NCI-H82 treated with DMSO at 0.1 percent for 48 hours (cell line): Measurements from ENCODE around the gene BPI.
"Not testable (repeated sequence)": the region's sequence is repeated elsewhere in the genome, so short reads cannot be mapped to it uniquely, and the experiment has no call there.

ENCODE experiments used
- DNase-seq: peaks from one replicate; lab custom pipeline; 2025; ENCODE audit not compliant: unreplicated experiment; lab: John Stamatoyannopoulos, UW

BPI gene

DNA sequence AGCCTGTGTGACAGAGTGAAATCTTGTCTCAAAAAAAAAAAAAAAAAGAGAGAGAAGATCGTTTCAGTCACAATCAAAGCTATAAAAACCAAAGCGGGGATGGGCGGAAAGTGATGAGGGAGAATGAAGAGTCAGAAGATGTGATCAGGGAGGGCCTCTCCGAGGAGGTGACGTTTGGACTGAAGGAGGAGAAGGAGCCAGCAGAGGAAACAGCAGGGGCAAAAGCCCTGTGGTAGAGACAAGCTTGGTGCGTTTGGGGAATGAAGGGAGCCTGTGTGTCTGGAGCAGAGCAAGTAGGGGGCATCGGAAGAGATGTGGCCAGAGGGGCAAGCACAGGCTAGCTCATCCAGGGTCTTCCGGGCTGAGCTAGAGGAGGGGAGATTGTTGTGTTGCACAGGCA lies 27.9 kb downstream of the BPI start:
- DNase-seq, result no peak

DNA sequence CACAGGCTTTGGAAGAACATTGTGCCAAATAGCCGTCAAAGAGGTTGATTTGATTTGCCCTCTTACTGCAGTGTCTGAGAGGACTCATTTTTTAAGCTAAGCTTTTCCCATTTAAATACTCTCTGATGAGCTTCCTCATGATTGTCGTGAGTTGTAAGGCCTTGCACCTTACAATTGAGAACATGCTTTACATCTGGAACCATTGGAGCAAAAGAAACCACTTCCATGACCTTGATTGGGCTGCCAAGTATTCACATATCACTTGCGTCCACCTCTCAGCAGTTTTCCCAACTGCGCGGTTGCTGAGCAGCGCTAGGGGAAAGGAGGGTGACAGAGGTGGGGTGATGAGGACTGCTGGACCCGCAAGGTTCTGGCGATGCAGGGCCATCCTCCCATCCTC lies 30.1 kb downstream of the BPI start:
- DNase-seq, result no peak

DNA sequence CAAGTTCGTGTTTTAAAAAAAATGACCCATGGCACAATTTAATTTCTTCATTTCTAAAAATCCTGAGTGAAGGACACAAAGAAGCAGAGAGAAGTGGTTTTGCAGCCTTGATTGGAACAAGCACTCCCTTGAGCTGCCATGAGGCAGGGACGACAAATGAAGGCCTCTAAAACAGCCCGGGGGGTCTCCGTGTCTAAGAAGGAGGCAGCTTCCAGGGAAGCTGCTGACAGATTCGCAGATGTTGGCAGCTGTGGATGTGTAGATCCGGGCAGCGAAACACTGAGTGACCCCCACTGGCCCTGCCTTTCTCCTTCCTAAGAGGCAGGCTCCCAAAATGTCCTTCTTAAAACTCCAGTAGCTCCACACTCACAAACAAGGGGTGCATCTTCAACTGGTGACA lies 32.8 kb downstream of the BPI start:
- no peak for DNase-seq

DNA sequence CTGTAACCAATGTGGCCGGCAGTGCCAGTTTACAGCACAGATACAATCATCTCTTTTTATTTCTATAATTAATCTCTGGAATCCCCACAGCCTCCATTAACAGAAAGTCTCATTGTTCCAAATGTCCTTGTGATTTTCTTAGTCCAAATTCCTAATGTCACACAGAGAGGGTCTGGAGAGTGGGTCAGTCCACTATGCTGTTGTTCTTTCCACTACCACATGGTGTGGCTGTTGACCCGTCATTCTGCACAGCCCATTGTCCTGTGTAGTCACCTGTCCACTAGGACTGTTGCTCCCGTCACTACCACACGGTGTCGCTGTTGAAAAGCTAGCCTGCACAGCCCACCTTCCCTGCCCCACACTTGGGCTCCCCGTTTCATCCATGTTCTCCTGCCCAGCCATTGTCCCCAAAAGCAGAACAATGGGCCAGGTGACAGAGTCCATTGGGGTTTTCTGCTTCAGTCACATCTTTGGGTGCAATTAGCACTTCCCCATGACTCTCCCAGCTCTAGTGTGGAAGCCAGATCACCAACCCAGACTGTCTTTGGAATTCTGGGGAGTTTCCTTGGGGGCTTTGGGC lies 33.7 kb downstream of the BPI start:
- peak; percentile 16 for DNase-seq

DNA sequence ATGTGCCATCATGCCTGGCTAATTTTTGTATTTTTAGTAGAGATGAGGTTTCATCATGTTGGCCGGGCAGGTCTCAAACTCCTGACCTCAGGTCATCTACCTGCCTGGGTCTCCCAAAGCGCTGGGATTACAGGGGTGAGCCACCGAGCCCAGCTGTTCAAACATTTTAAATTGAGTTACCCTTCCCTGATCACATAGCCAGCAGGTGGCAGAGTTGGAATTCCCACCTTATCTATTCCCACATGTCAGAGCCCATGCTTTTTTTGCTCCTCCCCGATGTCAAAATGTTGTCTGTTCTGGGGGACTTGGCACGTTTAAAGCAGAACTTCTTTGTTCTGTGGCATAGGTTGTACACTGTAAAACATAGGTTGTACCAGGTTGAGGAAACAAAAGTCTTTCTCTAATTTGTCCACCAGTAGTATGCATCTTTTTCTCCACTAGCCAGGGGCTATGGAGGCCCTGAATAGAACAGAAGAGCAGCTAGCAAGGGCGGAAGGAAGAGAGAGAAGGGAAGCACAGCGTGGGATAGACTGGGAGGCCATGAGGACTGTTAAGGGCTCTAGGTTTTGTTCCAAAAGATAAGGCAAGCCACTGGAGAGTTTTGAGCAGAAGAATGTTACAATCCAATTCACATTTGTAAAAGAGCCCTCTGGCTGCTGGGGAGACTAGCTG lies 35.0 kb downstream of the BPI start:
- peak; percentile 72 for DNase-seq

DNA sequence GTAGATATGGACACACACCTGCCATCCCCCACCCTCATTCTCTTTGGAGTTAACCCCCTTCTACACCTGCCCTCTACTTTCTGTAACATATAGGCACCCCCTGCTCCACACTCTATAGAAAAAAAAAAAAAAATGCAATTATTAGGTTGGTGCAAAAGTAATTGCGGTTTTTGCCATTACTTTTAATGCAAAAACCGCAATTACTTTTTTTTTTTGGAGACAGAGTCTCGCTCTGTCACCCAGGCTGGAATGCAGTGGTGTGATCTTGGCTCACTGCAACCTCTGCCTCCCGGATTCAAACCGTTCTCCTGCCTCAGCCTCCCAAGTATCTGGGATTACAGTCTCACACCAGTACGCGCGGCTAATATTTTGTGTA lies 35.6 kb downstream of the BPI start:
- DNase-seq, result not testable (repeated sequence)

DNA sequence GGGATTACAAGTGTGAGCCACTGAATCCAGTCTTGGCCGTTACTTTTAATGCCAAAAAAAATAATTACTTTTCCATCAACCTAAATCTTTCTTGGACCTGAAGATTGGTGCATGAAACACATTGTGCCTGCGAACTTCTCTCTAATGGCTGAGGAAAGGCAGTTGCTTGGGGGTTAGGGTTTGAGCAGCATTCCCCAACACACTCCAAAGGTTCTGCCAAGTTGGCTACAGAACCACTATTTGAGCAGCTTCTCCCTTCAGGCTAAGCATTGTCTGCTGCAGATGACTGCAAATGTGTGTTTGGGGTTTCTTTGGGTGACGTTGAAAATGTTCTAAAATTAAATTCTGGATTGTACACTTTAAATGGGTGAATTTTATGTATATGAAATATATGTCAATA lies 36.0 kb downstream of the BPI start:
- DNase-seq, result no peak

DNA sequence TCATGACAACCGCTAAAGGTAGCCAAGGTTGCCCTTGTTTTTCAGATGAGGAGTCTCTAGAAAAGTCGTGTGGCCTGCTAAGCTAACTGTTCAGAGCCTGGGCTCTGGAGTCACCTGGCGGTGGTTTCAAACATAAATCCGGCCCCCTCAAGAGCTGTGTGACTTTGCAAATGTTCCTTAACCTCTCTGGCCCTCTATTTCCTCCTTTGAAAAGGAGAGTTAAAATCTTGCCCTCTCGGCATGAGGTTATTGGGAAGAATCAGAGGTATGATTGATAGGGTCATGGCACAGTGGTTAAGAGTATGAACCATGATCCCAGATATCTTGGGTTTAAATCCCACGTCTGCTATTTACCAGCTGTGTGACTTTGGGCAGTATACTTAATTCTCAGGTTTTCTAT lies 36.7 kb downstream of the BPI start:
- no peak for DNase-seq

DNA sequence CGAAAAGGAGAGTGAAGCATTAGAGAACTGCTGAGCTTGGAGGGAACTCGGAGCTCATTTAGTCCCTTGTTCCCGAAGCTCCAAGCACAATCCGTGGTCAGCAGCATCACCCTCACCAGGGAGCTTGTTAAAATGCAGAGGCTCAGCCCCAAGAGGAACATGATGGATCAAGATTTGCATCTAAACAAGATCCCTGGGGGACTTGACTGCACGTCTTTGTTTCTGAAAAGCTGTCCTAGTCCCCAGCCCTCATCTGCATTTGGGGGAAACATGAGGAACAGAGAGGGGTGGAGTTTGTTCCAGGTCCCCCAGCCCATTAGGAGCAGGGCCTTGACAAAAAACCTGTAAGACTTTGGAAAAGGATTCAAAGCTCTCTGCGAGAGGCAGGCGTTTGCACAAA lies 38.3 kb downstream of the BPI start:
- no peak for DNase-seq

DNA sequence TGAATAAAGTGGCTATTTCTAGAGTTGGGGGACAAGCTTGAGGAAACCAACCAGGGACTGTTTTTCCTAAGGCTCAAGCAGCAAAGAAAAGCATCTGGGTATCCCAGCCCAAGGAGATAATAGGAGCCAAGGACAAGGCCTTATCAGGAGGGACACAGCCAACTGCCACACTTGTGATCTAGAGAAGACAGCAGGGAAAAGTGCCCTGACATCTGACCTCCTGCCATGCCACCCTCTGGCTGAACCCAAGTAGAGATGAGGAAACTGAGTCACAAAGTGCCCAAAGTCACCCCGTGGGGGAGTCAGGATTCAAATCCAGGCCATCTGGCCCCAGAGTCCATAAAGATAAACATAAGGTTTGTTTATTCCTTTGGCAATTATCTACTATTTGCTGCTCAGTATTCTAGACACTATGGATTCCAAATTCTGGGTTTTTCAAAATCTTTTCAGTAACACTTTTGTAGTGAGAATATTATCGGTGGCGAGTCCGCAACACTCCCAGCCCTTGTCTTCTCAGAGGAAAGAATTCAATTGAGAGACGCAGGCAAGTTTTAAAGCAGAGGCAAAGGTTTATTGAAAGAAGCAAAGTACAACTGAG lies 38.9 kb downstream of the BPI start:
- DNase-seq, result no peak

DNA sequence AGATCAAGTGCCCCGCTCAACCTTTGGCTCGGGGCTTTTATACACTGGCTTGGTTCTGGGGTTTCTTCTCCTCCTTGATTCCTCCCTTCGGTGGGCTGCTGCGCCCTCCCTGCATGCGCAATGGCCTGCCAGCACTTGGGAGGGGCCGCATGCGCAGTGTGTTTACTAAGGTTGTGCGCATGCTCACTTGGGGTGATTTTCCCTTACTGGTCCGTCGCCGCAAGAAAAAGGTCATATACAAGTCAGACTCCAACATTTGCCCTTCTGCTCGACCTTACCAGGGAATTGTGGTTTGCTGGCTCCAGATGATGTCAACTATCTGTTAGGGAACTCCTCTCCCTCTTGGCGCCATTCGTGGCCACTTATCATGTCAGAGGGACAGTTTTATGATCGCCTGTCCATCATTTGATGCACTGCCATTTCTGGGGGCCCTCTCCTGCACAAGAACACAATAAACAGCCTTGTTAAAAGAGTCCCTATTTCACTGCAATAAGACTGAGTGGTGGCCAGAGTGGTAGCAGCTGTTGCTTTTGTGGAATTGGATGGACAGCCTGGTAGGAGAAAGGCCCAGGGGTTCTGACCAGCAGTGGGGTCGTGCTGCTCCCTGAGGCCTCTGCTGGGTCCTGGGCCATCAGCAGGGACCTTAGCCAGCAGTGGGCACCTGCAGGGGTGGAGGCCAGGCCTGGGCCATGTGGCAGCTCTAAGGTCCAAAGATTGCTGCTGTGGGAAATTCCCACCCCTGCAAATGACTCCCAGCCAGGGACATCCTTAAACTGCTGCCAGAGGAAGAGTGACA lies 39.6 kb downstream of the BPI start:
- no peak for DNase-seq

DNA sequence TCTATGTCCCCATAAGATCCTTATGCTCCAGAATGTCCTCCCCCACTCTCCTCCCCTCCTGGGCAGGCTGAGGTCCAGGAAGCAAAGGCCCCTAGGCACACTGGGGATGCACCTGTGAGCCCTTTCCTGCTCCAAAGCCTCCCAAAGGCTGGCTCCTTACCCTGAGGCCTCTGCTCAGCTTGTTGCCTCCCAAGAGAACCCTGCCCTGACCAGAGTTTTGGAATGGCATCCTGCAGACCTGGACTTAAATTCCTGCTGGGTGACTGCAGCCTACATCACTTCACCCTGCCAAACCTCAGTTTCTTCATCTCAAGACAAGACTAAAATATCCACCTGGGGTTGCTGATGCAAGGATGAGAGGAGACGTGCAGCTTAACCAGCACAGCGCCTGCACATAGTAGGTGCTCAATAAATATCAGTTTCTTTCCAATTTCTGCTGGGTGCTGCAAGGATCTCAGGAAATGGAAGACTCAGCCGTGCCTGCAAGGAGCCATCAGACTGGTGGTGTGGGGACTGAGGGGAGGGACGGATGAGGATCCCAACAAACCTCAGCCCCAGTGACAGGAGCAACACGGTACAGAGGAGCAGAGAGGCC lies 40.2 kb downstream of the BPI start:
- no peak for DNase-seq

DNA sequence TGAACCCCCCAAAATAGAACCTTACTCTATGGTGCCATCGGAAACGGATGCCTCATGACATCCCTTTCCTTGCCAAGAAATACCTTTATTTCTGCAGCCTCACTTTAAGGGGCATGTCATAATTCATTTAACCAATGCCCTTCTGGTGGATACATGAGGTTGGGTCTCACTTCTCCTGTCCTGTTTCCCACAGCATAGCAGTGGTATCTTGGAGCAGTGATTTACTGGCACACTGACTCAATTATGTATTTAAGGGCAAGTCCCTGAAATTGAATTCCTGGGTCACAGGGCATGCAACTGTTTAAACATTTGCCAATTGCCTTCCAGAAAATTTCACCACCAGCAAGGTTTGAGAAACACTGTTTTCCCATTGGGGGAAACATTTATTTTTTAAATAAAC lies 41.7 kb downstream of the BPI start:
- DNase-seq, result no peak

DNA sequence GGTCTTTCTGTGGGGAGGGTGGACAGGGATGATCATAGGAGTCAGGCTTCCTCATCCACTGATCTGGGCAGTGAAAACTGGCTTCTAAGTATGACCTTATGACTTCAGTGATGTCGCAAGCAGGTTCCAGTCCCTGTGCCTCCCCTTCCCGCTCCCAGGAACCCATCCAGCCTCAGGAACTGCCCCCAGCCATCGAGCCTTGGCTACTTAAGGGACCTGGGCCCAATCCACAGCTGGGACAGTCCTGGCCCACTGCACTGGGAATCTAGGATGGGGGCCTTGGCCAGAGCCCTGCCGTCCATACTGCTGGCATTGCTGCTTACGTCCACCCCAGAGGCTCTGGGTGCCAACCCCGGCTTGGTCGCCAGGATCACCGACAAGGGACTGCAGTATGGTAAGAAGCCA lies 42.3 kb downstream of the BPI start, which contains the start of gene LBP:
TSS of gene LBP (plus strand) at position 236 of the 405 bp plus-strand sequence. CDS start at position 271, 35 bp downstream.
- no peak for DNase-seq

DNA sequence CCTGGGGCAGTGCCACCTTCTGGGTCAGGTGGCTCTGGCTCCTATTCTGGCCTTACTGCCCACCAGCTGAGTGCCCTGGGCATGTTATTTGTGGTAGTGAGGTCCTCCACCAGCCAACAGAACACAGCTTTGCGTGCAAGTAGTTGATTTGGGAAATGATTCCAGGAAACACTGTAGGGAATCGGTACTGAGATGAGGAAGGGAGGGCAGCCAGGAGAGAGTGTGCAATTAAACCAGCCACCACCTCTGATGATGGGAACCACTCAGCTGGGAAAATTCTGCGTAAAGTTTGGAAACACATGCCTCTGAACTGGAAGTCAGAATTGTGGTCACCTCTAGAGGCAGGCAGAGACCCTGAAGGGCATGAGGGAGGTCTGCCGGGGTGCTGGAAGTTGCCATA lies 42.8 kb downstream of the BPI start:
- DNase-seq, result no peak

DNA sequence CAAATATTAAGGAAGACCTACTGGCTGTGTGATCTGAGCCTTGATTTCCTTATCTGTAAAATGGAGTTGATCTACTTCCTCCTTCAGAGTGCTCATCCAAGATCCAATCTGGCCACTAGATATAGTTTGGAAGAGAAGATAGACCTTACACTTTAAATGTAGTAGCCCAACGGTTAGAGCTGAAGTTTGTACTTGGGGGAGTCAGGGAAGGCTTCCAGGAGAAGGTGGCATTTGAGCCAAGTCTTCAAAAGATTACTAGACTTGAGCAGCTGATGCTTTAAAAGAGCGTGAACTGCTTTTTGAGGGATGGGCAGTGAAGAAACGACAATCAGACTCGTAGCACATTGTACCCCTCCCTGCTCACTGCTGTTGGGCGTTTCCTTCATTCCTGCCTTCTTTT lies 45.9 kb downstream of the BPI start:
- no peak for DNase-seq

DNA sequence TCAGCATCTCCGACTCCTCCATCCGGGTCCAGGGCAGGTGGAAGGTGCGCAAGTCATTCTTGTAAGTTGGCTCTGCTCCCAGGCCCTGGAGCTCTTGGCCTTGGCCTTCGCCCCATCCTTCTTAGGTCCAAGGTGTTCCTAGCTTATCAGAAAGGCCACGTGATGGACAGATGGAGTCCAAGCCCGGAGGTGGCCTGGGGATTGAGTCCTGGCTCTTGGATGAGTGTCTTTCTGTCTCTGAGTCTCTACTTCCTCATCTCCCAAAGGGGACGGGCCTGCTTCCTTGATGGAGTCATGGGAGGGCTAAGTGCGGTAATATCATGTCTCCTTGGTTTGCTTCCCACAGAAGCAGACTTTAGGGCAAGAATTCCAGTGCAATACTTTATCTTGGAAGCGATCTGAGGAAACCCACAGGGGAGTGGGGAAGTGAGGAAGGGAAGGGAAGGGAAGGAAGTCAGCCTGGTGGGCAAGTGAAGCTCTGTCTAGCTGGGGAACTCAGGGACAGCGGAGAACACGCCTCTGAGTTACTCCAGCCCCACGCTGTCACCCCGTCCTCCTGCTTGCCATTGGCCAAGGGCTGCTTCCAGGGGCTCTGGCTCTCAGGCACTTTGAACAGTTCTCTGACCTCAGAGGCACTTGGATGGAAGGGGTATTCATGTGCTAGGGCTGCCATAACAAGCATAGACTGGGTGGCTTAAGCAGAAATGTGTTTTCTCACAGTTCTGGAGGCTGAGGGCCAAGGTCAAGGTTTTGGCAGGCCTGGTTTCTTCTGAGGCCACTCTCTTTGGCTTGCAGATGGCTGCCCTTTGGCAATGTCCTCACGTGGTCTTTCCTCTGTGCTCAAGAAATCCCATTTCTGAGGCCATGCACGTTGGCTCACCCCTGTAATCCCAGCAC lies 47.2 kb downstream of the BPI start:
- DNase-seq, result no peak

DNA sequence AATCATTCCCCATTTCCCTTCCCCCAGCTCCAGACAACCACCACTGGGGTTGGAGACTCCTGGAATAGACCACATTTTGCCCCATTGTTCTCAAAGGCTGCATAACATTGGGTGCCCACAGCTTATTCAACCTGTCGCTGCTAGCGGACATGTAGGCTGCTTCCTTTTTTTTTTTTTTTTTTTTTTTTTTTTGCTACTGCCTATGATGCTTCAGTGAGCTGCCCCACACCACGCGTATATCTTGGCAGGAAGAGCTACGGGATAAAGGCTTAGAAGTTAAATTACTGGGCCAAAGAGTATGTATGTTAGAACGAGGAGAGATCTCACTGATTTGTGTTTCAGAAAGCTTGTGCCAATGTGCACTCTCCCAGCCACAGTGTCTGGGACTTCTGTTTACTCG lies 49.4 kb downstream of the BPI start:
- no peak for DNase-seq

DNA sequence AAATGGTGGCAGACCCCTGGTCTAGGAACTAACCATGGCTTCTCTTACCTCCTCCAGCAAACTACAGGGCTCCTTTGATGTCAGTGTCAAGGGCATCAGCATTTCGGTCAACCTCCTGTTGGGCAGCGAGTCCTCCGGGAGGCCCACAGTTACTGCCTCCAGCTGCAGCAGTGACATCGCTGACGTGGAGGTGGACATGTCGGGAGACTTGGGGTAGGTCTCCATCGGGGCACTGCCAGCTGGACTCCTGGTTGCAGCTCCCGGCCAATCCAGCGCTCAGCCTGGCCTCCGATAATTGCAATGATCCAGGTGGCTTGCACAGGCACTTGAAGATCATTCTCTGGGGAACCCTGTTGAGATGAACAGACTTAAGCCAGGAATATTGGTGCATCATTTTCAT lies 50.3 kb downstream of the BPI start:
- no peak for DNase-seq

DNA sequence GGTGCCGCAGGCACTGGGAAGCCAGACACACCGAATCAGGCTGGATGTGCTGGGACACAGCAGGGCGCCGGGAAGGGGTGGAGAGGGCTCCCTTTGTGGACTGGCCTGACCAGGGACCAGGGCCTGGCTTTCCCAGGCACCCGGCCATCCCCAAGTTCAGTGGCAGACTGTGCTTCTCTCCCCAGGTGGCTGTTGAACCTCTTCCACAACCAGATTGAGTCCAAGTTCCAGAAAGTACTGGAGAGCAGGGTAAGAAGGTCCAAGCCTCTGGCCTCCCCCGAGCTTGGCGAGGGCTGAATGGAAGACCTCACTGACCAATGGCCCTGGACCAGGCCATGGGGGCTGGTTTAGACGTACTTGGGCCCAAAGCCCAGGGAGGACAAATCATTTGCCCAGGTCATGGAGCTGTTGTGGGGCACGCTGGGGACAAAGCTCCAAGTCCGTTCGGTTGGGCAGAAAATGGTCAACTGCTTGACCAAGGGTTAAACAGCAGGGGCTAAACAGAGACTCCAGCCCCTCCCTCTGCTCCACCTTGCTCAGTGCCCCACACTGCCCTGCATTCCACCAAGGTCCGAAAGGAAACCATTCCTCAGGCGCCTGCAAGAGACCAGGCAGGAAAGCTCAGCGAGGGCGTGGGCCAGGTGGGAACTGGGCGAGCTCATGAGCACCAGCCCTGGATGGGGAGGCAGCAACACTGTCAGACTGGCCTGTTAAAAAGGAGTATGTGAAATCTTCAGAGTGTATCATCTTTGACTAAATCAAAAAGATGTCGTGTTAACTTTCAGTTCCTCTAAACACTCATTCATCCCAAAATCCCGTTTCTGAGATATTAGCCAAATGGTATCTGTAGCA lies 51.4 kb downstream of the BPI start:
- no peak for DNase-seq
